KBM-7 (cell line): Measurements from ENCODE around the gene DLG2.
A peak's percentile ranks its signal among the peaks of the same experiment; 100 is the strongest.

ENCODE experiments used
- DNase-seq: peaks from one replicate; pipeline ENCODE4 v3.0.0-alpha.2; 2015
- in situ Hi-C: fragments of 300-500 bp; cut with MboI; formaldehyde crosslinking; loops from 2 replicates; pipeline ENCODE4 v1.14.3; 2020; ENCODE audit warnings: low sequenced_read_pairs, low pct_unique_long_range_greater_than_20kb, mixed read lengths

Gene DLG2

GRCh38 chr11:83831929-83832328 is 1795.2 kb downstream of the DLG2 start:
- in situ Hi-C loops, result loop anchor here (25.0 kb wide), 1 partner anchor 705 kb away; no protein-coding TSS in a partner anchor
- no peak for DNase-seq

DNA sequence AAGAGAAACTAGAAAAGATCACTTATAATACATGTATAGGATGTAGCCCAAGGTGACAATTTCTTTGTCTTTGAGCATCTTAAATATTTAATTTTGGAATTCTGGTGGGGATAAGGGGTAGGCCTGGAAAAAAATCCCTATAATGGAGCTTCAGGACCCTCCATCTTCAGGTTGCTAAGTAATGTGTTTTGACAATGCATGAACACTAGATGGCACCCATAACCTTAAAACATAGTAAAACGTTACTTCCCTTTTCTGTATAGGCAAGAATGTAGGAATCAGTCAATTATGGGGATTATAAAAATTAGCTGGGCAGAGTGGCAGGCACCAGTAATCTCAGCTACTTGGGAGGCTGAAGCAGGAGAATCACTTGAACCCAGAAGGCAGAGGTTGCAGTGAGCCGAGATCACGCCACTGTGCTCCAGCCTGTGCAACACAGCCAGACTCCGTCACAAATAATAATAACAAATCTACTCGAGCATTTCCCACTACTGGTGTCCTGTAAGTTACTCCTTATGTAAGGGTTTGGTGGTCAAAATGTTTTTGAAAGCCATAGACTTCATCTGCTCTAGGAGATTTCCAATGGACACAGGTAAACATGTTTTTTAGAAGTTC is 1799.1 kb downstream of the DLG2 start:
- in situ Hi-C loops, result loop anchor here (25.0 kb wide), 1 partner anchor 709 kb away; no protein-coding TSS in a partner anchor
- DNase-seq, result peak; percentile 61

DNA sequence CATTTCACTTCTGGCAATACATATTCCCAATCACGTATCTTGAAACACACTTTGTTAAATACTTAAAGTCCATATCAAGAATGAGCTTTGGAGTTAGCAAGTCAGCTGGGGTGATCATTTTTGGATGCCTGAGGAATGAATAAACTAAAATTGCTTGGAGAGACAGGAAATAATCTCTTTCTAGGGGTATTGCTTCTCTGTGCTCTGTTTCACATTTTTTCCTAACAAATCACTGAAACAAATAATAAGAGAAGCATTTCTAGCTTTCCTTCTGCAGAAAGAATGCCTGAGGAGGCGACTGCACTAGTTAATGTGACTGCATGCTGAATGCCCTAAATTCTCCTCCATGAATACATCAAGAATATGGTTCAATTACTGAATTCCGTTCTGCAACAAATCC is 1799.6 kb downstream of the DLG2 start:
- in situ Hi-C loops, result loop anchor here (25.0 kb wide), 1 partner anchor 710 kb away; no protein-coding TSS in a partner anchor
- no peak for DNase-seq

DNA sequence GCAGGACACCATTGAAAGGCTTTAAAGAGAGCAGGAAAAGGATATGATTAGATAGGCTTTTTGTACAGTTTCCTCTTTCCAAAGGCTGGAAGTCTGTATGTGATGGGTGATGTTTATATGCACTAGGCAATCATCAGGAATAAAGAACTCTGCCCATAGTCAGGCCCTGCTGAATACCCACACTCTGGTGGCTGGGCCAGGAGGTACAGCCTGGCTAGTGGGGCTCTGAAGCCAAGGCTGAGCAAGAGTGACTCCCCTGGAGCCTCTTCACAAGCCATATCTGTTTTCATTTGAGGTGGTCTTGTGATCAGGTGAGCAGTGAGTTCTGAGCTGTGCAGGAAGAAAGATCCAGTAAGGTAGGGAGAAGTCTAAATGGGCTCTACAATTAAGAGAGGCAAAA is 1801.1 kb downstream of the DLG2 start:
- in situ Hi-C loops, result loop anchor here (25.0 kb wide), 1 partner anchor 711 kb away; no protein-coding TSS in a partner anchor
- no peak for DNase-seq

- no peak for DNase-seq
- in situ Hi-C loops, result loop anchor here (25.0 kb wide), 1 partner anchor 536 kb away; the partner anchor contains the start of gene CCDC90B
These were observed 1803.6 kb downstream of the DLG2 start for GRCh38 chr11:83823461-83824025.

- peak; percentile 41 for DNase-seq
- in situ Hi-C loops, result loop anchor here (25.0 kb wide), 1 partner anchor 533 kb away; the partner anchor contains the start of gene CCDC90B
These were observed 1807.1 kb downstream of the DLG2 start for GRCh38 chr11:83819931-83820549.

DNA sequence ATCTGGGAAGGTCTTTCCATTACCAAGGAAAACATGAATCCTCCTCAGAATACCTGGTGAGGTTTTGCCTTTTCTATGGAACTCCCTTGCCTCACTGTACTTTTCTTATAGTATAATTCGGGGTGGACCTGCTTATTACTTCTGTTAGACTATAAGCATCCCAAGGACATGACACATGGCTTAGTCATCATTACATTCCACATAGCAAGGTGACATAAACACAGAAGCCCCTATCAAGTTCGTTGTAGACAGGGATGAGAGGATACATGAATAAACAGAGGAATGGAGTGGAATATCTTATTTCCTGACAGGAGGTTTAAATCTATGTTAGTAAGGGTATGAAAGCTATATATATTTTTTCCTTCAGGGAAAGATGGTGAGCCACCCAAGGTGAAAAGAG is 1808.8 kb downstream of the DLG2 start:
- DNase-seq, result no peak

DNA sequence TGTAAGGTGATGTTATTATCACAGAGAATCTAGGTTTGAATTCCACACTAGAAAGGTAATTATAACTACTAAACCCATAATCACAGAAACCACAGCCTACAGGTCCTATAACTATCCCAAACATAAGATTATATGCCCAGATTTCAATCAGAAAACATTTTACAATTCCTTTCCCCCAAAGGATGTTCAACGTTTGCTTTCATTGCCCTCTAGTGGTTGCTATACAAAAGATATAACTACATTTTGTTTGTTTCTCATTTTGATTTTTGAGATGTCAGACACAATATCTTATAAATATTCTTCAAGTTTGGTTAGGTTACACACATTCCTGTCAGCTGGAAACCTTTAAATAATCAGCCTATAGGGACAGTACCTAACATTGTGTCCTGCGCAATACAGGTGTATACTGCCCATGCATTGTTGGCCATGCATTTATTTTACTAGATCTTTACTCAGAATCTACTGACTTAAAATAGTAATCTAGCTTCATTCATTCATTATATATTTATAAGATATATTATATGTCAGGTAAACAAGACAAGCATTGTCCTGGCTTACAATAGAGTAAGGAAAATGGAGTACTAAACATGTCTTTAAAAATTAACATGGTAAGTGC is 1810.5 kb downstream of the DLG2 start:
- peak; percentile 10 for DNase-seq

More for the DNA sequence above, 1808.8 kb downstream of the DLG2 start:
- in situ Hi-C loops, result loop anchor here (25.0 kb wide), 1 partner anchor 531 kb away; the partner anchor contains the start of gene CCDC90B

DNA sequence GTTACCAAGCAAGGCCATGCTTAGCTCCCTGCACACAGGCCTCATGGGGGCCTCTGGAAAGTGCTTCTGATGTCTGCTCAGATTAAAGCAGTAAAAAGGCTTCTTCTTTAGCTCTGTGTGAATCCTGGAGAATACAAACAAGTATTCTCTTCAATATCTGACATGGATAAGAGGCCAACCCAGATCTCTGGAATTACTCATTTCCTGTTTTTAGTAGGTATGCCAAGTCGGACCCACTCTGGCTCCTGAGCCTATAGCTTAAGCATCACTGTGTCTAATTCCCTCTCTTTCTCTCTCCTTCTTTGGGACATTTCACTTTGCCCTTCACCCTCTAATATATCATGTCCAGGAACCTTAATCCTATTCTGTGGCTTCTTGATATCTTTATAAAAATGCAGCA is 1811.4 kb downstream of the DLG2 start:
- DNase-seq, result no peak
- in situ Hi-C loops, result loop anchor here (25.0 kb wide), 1 partner anchor 528 kb away; the partner anchor contains the start of gene CCDC90B

More for the DNA sequence above, 1810.5 kb downstream of the DLG2 start:
- in situ Hi-C loops, result loop anchor here (25.0 kb wide), 1 partner anchor 529 kb away; the partner anchor contains the start of gene CCDC90B

GRCh38 chr11:83813296-83813695 is 1813.8 kb downstream of the DLG2 start:
- in situ Hi-C loops, result loop anchor here (25.0 kb wide), 1 partner anchor 526 kb away; the partner anchor contains the start of gene CCDC90B
- no peak for DNase-seq

GRCh38 chr11:83809274-83809673 is 1817.9 kb downstream of the DLG2 start:
- in situ Hi-C loops, result loop anchor here (25.0 kb wide), 1 partner anchor 522 kb away; the partner anchor contains the start of gene CCDC90B
- no peak for DNase-seq

DNA sequence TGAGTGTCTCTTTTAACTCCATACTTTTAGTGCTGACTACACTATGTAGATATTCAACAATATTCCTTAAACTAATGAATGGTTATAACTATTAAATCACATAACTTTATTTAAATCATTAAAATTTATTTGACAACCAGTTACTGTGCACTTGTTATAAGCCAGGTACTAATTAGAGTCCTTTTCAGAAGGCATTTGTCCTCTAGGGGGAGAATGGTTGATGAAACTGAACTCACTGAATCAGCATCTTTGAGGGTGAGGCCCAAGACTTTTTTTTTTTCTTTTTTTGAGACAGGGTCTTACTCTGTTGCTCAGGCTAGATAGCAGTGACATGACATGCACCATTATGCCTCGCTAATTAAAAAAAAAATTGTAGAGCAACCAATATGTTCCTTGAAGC is 1825.3 kb downstream of the DLG2 start:
- DNase-seq, result no peak
- in situ Hi-C loops, result loop anchor here (25.0 kb wide), 1 partner anchor 514 kb away; the partner anchor contains the start of gene CCDC90B

- DNase-seq, result no peak
- in situ Hi-C loops, result no loop called here
These were observed 1833.8 kb downstream of the DLG2 start for GRCh38 chr11:83793310-83793709.

DNA sequence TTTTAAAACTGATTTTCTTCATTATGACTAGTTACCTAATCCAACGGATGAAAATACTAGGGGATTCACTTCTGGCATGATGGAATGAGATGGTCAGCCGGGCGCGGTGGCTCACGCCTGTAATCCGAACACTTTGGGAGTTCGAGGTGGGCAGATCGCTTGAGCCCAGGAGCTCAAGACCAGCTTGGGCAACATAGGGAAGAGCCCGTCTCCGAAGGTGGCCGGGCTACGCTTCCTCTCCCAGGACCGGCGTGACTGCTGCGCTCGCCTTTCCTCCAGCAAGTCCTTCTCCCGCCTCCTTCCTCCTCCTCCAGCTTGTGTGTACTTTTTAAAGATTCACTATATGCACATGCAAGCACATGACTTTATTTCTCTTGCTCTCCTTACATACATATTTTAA is 1835.6 kb downstream of the DLG2 start:
- DNase-seq, result no peak
- in situ Hi-C loops, result no loop called here

GRCh38 chr11:83785942-83786341 is 1841.2 kb downstream of the DLG2 start:
- DNase-seq, result no peak
- in situ Hi-C loops, result no loop called here

GRCh38 chr11:83784419-83784818 is 1842.7 kb downstream of the DLG2 start:
- DNase-seq, result no peak
- in situ Hi-C loops, result no loop called here

GRCh38 chr11:83782329-83782728 is 1844.8 kb downstream of the DLG2 start:
- DNase-seq, result no peak
- in situ Hi-C loops, result no loop called here

GRCh38 chr11:83779876-83780275 is 1847.3 kb downstream of the DLG2 start:
- DNase-seq, result no peak
- in situ Hi-C loops, result no loop called here

GRCh38 chr11:83778596-83778995 is 1848.5 kb downstream of the DLG2 start:
- no peak for DNase-seq
- in situ Hi-C loops, result no loop called here
